Activated CD4-positive, alpha-beta T cell treated with anti-CD3 and anti-CD28 coated beads, Interleukin-2, Interleukin-4, amounts not matched to agents 100 ng/mL and 50 ng/mL, durations not matched to agents 16 hours and 8 hours (primary cell): ENCODE measurements around the gene DGLUCY.
A peak's percentile ranks its signal among the peaks of the same experiment; 100 is the strongest.
"Not testable (repeated sequence)": the region's sequence is repeated elsewhere in the genome, so short reads cannot be mapped to it uniquely, and the experiment has no call there.

Source experiments
- DNase-seq: peaks from one replicate; pipeline ENCODE4 v3.0.0-alpha.2; 2020; ENCODE audit warnings: low spot score

Gene DGLUCY

DNA sequence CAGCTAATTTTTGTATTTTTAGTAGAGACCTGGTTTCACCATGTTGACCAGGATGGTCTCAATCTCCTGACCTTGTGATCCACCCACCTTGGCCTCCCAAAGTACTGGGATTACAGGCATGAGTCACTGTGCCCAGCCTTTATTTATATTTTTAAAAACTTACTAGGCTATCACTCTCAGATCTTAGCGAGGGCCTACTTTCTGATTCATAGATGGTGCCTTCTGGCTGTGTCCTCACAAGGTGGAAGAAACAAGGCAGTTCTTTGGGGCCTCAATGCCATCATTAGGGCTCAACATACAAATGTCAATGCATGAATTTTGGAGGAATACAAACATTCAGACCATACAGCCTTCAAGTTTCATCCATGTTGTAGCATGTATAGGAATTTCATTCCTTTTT, 2.4 kb upstream of the DGLUCY start:
- no peak for DNase-seq

GRCh38 chr14:91112194-91112593, 1.7 kb upstream of the DGLUCY start:
- no peak for DNase-seq

DNA sequence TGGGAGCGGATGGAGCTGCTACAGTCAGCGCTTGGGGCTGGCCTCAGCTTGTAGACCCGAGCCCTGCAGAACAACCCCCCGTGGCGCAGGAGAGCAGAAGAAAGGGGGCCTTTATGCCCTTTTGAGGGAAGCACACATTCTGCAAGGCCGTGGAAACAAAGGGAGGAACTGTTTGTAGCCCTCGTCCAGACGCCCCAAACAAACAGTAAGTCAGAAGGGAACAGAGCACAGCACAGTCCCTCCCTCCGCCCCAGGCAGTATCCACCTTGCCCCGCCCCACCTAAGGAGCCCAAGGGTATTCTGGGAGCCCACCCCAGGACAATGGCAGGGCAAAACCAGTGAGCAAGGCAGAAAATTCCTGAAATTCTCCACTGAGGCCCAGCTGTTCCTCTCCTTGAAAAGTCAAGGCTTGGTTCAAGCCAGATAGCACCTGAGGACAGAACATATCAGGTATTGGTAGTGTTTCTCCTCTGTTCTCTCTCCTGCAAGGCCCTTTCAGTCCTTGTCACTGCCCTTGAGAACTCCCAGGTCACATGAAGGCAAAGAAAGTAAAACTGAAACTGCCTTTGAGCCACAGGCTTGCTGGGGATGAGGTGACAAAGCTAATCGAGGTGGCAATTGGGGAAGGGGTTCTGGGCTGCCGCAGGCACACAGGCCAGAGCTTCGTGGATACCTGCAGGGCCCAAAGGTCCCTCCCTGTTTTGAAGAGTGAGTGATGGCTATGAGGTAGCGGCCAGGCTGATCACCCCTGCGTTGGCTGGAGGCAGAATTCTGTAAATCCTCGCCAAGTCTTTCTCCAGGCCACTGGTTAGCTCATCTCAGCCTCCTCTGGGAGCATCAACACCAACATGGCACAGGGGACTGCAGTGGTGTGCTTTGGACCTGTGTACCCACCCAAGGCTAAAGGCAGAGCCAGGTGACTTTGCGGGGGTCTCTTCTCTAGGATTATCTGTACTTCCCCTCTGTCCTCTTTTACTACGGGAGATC, 499 bp downstream of the DGLUCY start:
- peak; percentile 94 for DNase-seq

DNA sequence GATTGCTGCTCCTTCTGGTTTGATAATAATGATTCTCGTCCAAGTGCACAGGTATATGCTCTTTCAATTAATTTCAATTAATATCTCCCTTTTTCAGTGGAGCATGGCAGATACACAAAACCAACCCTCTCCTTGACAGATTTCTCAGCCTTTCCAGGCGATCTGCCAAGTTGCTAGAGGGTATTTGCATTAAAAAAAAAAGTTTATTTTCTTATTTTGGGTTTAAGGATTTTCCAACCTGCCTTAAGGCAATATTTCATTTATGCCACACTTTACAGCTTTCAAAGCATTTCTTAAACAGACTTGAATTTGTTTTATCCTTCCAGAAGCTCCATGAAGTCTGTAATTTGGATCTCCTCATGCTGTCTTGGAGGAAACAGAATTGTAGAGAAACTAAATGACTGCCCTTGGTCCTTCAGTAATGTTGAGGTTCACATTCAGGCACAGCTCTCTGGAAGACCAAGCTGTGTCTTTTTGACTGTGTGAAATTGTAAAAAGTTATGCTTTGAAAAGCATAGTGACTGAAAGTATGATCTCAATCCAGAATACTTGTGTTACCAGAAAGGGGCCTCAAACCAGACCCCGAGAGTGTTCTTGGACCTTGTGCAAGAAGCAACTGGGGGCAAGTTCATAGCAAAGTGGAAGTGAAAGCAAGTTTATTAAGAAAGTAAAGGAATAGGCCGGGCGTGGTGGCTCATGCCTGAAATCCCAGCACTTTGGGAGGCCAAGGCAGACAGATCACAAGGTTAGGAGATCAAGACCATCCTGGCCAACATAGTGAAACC, 2.3 kb downstream of the DGLUCY start:
- DNase-seq = peak; percentile 38

DNA sequence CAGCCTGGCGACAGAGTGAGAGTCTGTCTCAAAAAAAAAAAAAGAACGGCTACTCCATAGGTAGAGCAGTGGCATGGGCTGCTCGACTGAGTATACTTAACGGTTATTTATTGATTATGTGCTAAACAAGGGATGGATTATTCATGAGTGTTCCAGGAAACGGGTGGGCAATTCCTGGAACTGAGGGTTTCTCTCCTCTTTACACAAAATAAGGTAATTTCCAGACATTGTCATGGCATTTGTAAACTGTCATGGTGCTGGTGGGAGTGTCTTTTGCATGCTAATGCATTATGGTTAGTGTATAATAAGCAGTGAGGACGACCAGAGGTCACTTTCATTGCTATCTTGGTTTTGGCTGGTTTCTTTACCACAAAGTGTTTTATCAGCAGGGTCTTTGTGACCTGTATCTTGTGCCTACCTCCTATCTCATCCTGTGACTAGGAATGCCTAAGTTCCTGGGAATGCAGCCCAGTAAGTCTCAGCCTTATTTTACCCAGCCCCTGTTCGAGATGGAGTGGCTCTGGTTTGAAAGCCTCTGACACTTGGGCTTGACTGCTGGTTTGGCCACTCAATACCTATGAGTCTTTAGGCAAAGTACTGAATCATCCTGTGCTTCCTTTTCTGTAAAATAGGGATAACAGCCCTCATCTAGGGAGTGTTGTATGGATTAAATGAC, 3.2 kb downstream of the DGLUCY start:
- peak; percentile 68 for DNase-seq

GRCh38 chr14:91117960-91118359, 4.1 kb downstream of the DGLUCY start:
- DNase-seq = no peak

- no peak for DNase-seq
Measured at GRCh38 chr14:91118511-91119068, 4.7 kb downstream of the DGLUCY start.

DNA sequence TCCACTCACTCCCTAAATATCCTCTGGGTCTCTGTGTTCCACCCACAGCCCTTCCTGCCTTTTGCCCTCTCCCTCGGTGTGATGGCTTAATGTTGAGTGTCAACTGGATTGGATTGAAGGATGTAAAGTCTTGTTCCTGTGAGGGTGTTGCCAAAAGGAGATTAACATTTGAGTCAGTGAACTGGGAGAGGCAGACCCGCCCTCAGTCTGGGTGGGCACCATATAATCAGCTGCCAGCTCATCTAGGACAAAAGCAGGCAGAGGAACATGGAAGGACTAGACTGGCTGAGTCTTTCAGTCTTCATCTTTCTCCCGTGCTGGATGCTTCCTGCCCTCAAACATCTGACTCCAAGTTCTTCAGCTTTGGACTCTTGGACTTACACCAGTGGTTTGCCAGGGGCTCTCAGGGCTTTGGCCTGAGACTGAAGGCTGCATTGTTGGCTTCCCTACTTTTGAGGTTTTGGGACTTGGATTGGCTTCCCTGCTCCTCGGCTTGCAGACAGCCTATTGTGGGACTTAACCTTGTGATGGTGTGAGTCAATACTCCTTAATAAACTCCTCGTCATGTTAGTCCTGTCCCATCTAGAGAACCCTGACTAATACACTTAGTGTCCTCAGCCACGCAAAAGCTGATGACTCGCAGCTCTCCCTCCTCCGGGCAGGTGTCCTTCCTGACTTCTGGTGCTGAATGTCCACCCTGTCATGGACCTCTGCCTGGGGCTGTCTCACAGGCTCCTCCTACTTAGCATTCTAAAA, 5.9 kb downstream of the DGLUCY start:
- no peak for DNase-seq

GRCh38 chr14:91123201-91123600, 9.3 kb downstream of the DGLUCY start:
- DNase-seq = no peak

GRCh38 chr14:91124406-91125270, 10.8 kb downstream of the DGLUCY start:
- DNase-seq = not testable (repeated sequence)

- DNase-seq = no peak
Measured at GRCh38 chr14:91125271-91125660, 11.4 kb downstream of the DGLUCY start.

GRCh38 chr14:91125801-91126200, 11.9 kb downstream of the DGLUCY start:
- no peak for DNase-seq

- DNase-seq = no peak
Measured at GRCh38 chr14:91126761-91127160, 12.9 kb downstream of the DGLUCY start.

- DNase-seq = no peak
Measured at GRCh38 chr14:91127401-91127801, 13.5 kb downstream of the DGLUCY start.

DNA sequence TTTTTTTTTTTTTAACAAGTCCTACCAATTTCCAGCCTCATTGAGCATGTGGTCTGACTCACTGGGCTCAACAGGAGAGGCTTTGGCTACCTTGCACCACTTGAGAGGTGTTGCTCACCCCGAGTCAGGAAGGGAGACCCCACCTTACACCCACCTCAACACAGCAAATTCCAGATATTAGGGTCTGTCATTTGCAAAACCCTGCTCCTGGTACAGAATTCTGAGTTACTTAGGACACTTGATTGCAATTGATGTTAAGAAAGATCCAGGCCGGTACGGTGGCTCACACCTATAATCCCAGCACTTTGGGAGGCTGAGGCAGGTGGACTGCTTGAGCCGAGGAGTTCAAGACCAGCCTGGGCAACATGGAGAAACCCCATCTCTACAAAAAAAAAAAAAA, 14.1 kb downstream of the DGLUCY start:
- no peak for DNase-seq

- no peak for DNase-seq
Measured at GRCh38 chr14:91128699-91129098, 14.8 kb downstream of the DGLUCY start.

GRCh38 chr14:91129261-91129660, 15.4 kb downstream of the DGLUCY start:
- no peak for DNase-seq

DNA sequence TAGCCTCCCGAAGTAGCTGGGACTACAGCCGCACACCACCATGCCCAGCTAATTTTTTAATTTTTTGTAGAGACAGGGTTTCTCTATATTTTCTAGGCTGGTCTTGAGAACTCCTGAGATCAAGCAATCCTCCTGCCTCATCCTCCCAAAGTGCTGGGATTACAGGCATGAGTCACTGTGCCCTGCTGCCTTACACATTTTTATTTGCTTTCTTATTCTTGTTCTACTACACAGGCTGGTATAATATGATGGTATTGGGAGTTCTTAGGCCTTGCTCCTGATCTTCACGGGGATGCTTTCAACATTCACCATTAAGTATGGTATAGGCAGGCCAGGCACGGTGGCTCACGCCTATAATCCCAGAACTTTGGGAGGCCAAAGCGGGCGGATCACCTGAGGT, 21.2 kb downstream of the DGLUCY start:
- DNase-seq = no peak

- peak; percentile 66 for DNase-seq
Measured at GRCh38 chr14:91138511-91139359, 24.9 kb downstream of the DGLUCY start.
